Heart right ventricle (tissue), 16 donors: ENCODE data around the gene VGLL2. TPM values are rescaled to one million over a fixed set of nuclear protein-coding genes. Genes with fewer than 3 reads are reported as not detected.
A peak's percentile ranks its signal among the peaks of the same experiment; 100 is the strongest.

Source experiments
- ATAC-seq, 8 donors: fragments of 200-7000 bp; cut with Tn5 transposase; one replicate each; pipeline ENCODE4 v1.9.1; 2020; ENCODE audit warnings: mild to moderate bottlenecking in 8 of 8, moderate library complexity in 8 of 8, moderate number of reproducible peaks in 1 of 8
- DNase-seq, 2 donors: peaks; one replicate each; pipeline ENCODE4 v3.0.0-alpha.2; 2020
- H3K27ac ChIP-seq, 10 donors: fragments of 200-600 bp; sonication (generic) in 2 of 10; one replicate each; pipeline versions ENCODE4 v1.5.0 to v1.8.0; 2020 to 2022; ENCODE audit warnings: mild to moderate bottlenecking in 3 of 10
- H3K27me3 ChIP-seq, 7 donors: fragments of 200-600 bp; one replicate each; pipeline ENCODE4 v1.8.0; 2021 to 2022; ENCODE audit warnings: mild to moderate bottlenecking in 2 of 7
- H3K36me3 ChIP-seq, 9 donors: fragments of 200-600 bp; sonication (generic) in 1 of 9; one replicate each; pipeline versions ENCODE4 v1.5.0 to v1.8.0; 2020 to 2022; ENCODE audit warnings: mild to moderate bottlenecking in 2 of 9
- H3K4me1 ChIP-seq, 9 donors: fragments of 200-600 bp; sonication (generic) in 1 of 9; one replicate each; pipeline versions ENCODE4 v1.5.0 to v1.8.0; 2020 to 2022; ENCODE audit warnings: mild to moderate bottlenecking in 4 of 9
- H3K4me3 ChIP-seq, 10 donors: fragments of 200-600 bp; sonication (generic) in 2 of 10; one replicate each; pipeline versions ENCODE4 v1.5.0 to v1.8.0; 2020 to 2022; ENCODE audit warnings: mild to moderate bottlenecking in 7 of 10, moderate library complexity in 2 of 10
- H3K9me3 ChIP-seq, 11 donors: fragments of 200-600 bp in 10 of 11; sonication (generic) in 2 of 11; one replicate each; pipeline versions ENCODE4 v1.5.0 to v1.8.0; 2013 to 2022; ENCODE audit warnings: mild to moderate bottlenecking in 2 of 11, control low read depth in 1 of 11, moderate library complexity in 1 of 11
- CTCF ChIP-seq, 9 donors: fragments of 200-600 bp; sonication (generic) in 2 of 9; IDR thresholded peaks; one replicate each; pipeline versions ENCODE4 v1.5.0 to v1.8.0; 2021 to 2022; ENCODE audit warnings: antibody characterized with exemption in 9 of 9, mild to moderate bottlenecking in 5 of 9, moderate library complexity in 1 of 9
- WGBS, 2 donors: extraction: QIAGEN DNeasy Blood & Tissue Kit; methylation state at CpG; one replicate each; pipeline ENCODE4 v1.1.7; 2013; ENCODE audit warnings: inconsistent platforms in 1 of 2; 5-methylcytosine and 5-hydroxymethylcytosine counted together
- intact Hi-C, 10 donors: fragments of 100-400 bp; cut with DNase I; formaldehyde crosslinking; loops; one replicate each; pipeline versions ENCODE4 v1.11.1 to v1.14.2; 2022
- polyA plus RNA-seq, 2 donors: library from polyadenylated mRNA; stranded (reverse); fragments of 200-250 nt; gene quantifications; one replicate each; pipeline ENCODE4 v1.2.3, GENCODE V29; 2013
- total RNA-seq, 10 donors: library from RNA; stranded (reverse); fragmentation: NEBNext Ultra II Directional in 3 of 10; extraction: Animal tissue kit (Norgen Biotek cat#: 25700) in 3 of 10; gene quantifications; one replicate each; pipeline versions ENCODE4 v1.2.1 to v1.2.4, GENCODE V29; 2021 to 2023
- donor health status: Arrhythmogenic right ventricular cardiomyopathy.
- donor health status: ischemic (EF 13 %, LVEDD 7.1; RV severe dilation, severe dysfunction).
- donor health status: healthy with polysubstance abuse.
- donor health status: DM: no; HTN: yes; CAD: no.
- donor health status: DM: no; HTN: no; CAD: no.
- donor health status: ischemic (EF 25% LVEDD 6.9; RV normal size, moderate dysfunction).
- donor health status: ischemic (EF 25% LVEDD 5.7; RV mildly dilated, moderate dysfunction).
- donor health status: healthy.
- donor health status: DM: yes; HTN: yes; CAD: no.
- donor health status: Ischemic cardiomyopathy.
- donor health status: ischemic (EF 35%, LVEDD 5.7; RV mildly dilated, moderate dysfunction).
- donor health status: nonischemic (EF 11% LVEDD 7.7; RV severe dilation, severe dysfunction).
- donor health status: DM: yes; HTN: yes; CAD: no.
- donor health status: PGD.
- donor health status: ischemic (EF 29% LVEDD 5.4; RV normal size, mild dysfunction).
- donor health status: nonischemic (EF 23%, LVEDD 6.1; RV moderate dilation, normal function).

The VGLL2 gene
- total and polyA plus RNA-seq, 12 donors: 0.21 to 32.4 (median 1.8) TPM; not detected in 4

DNA sequence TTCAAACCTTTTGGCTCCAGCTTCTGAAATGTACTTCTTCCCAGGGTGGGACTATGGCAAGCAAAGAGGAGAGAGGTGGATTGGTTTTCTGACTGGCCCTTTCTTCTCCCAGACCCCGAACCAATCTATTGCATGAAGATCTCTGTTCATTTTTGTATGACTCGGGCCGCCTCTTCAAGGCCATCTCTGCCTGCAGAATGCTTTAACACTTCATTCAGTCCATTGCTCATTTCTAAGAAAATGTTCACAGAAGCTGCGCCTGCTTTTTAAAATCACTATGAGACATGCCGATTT, 1.6 kb downstream of the VGLL2 start:
- Histone ChIP-seq H3K27me3 (peaks cover 29 to 100% (median 100%) of the 10 kb centered on the region in 7 donors), H3K9me3 (no peaks in the 10 kb centered on the region), H3K36me3 (no peaks in the 10 kb centered on the region), H3K4me3 (peak overlapping the region in 1 of 10 donors; percentile 48), H3K27ac (no peak overlapping the region), H3K4me1 (peaks cover 0 to 35% (median 21%) of the 10 kb centered on the region in 9 donors)
- DNase-seq (no peak), ATAC-seq (no peak)
- 13 to 17% methylated on average over 5 of the region's 5 CpGs for WGBS, 2 donors
- TF ChIP-seq CTCF (IDR thresholded peaks at IDR 0.05): no peak
- intact Hi-C loops: loop anchor here in 2 of 10 donors (10.0 kb wide), 1 partner anchor 292 kb away; no protein-coding TSS in a partner anchor

DNA sequence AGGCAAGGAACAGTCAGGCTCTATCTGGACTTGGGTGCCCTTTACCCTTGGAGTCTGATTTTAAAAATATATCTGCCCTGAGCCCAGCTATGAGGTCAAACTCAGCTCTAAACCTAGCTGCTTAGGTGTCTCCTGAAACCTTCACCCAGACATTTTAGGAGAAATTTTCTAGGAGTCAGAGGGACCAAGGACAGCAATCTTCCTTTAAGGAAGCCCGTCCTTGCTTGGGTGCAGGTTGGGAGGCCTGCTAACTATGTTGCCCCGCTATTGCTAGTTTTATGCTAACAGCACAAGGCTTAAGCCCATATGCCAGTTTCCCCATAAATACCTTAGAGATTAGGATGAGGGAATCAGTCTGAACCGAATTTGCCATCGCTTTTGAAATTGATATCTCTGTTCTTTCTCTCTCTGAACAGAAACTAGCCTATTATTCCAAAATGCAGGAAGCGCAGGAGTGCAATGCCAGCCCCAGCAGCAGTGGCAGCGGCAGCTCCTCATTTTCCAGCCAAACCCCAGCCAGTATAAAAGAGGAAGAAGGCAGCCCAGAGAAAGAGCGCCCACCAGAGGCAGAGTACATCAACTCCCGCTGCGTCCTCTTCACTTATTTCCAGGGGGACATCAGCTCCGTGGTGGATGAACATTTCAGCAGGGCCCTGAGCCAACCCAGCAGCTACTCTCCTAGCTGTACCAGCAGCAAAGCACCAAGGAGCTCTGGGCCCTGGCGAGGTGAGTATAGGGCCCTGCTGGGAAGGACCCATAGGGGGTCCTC, 2.6 kb downstream of the VGLL2 start:
- WGBS, 2 donors: 8 to 9% methylated on average over 11 of the region's 11 CpGs
- H3K4me1 ChIP-seq: peaks cover 0 to 35% (median 21%) of the 10 kb centered on the region in 9 donors
- peaks cover 29 to 100% (median 100%) of the 10 kb centered on the region in 7 donors for H3K27me3 ChIP-seq
- intact Hi-C loops: loop anchor here in 2 of 10 donors (10.0 kb wide), 1 partner anchor 293 kb away; no protein-coding TSS in a partner anchor
- no peak for DNase-seq
- H3K36me3 ChIP-seq: no peaks in the 10 kb centered on the region
- no peak for TF ChIP-seq CTCF (IDR thresholded peaks at IDR 0.05)
- H3K9me3 ChIP-seq: no peaks in the 10 kb centered on the region
- peak in 1 of 8 donors; percentile 15 for ATAC-seq
- no peak overlapping the region for H3K27ac ChIP-seq
- peak overlapping the region in 1 of 10 donors; percentile 48 for H3K4me3 ChIP-seq

DNA sequence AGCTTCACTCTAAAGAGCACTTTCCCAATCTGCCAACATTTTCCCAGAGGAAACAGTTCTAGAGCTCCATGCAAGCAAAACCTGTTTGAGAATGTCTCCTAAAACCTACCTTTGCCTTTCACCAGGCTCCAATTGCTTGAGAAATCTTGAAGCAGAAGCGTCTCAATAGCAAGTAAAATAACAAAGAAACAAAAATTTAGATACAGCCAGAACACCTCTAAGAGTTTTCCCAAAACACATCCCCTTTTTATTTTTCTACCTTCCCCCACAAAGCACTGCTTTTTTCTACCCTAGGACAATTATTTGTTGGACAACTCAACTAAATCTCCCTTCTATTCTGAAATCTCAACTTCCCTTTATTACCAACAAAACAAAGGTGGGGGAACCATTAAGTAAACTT, 3.6 kb downstream of the VGLL2 start:
- no peak for ATAC-seq
- intact Hi-C loops: loop anchor here in 2 of 10 donors (10.0 kb wide), 1 partner anchor 294 kb away; no protein-coding TSS in a partner anchor
- no peaks in the 10 kb centered on the region for H3K36me3 ChIP-seq

GRCh38 chr6:117269638-117270054, 4.3 kb downstream of the VGLL2 start:
- WGBS, 2 donors: 4 to 5% methylated on average over 8 of the region's 8 CpGs
- Histone ChIP-seq H3K27ac (no peak overlapping the region), H3K9me3 (no peaks in the 10 kb centered on the region), H3K27me3 (peaks cover 19 to 100% (median 100%) of the 10 kb centered on the region in 7 donors), H3K4me1 (peaks cover 0 to 30% (median 17%) of the 10 kb centered on the region in 9 donors), H3K4me3 (peak overlapping the region in 1 of 10 donors; percentile 38), H3K36me3 (no peaks in the 10 kb centered on the region)
- intact Hi-C loops: loop anchor here in 2 of 10 donors (10.0 kb wide), 1 partner anchor 295 kb away; no protein-coding TSS in a partner anchor
- no peak for TF ChIP-seq CTCF (IDR thresholded peaks at IDR 0.05)
- no peak for ATAC-seq
- no peak for DNase-seq

More for the DNA sequence above, 3.6 kb downstream of the VGLL2 start:
- H3K4me3 ChIP-seq: no peak overlapping the region
- no peaks in the 10 kb centered on the region for H3K9me3 ChIP-seq
- TF ChIP-seq CTCF (IDR thresholded peaks at IDR 0.05): no peak
- H3K4me1 ChIP-seq: peaks cover 0 to 35% (median 21%) of the 10 kb centered on the region in 9 donors
- H3K27me3 ChIP-seq: peaks cover 24 to 100% (median 100%) of the 10 kb centered on the region in 7 donors
- WGBS, 2 donors: 10 to 14% methylated on average over 1 of the region's 1 CpG
- no peak for DNase-seq
- no peak overlapping the region for H3K27ac ChIP-seq
